HG02610 (cell line): Measurements from ENCODE around the gene E2F2.

Source experiments
- ATAC-seq: cut with Tn5 transposase; IDR thresholded peaks from one replicate; pipeline ENCODE4 v1.9.1; 2021; ENCODE audit warnings: mild to moderate bottlenecking, moderate library complexity; ENCODE audit not compliant: unreplicated experiment

The E2F2 gene

DNA sequence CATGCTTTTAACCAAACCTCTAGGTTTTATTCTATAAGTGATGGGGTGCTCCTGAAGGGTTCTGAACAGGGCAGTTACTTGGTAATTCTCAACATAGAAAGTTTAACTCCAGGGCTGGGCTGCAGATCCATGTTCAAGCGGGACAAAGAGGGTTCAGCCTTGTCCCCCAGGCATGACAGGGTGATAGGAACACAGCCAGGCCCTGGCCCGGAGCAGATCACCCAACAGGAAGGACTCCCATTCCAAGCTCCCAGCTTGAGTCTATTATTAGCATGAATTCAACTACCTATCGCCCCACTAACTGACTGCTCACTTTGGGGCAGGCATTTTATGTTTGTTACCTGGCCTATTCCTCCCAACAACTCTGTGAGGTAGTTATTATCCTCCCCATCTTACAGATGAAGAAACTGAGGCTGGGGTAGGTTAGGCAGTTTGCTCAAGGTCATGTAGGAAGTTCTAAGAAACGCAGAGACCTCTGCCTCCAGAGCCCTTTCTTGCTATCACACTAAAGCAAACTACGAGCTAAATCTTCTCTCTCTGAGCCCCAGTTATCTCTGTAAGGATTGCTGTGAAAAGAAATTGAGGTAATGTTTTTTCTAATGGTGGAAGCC lies 61.6 kb downstream of the E2F2 start:
- ATAC-seq, result no peak

DNA sequence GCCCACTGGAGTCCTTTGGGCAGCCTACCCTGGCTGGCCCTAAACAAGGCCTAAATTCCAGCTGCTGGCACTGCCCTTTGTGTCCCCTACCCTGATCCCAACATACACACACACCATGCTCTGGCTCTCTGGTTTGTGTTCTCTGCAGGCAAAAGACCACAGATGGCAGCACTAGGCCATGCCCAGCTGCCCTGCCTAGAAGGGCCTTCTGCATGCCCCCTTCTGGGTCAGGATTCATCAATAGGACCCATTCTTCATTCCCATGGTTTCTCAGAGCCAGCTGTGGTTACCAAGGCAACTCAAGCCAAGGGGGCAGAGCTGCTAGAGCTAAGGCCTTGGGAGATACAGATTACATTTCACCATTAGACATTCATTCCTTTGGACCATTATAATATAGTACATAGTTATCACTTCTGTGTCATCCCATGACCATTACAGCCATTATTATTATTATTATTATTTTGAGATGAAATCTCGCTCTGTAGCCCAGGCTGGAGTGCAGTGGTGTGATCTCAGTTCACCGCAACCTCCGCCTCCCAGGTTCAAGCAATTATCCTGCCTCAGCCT lies 64.5 kb downstream of the E2F2 start:
- no peak for ATAC-seq

DNA sequence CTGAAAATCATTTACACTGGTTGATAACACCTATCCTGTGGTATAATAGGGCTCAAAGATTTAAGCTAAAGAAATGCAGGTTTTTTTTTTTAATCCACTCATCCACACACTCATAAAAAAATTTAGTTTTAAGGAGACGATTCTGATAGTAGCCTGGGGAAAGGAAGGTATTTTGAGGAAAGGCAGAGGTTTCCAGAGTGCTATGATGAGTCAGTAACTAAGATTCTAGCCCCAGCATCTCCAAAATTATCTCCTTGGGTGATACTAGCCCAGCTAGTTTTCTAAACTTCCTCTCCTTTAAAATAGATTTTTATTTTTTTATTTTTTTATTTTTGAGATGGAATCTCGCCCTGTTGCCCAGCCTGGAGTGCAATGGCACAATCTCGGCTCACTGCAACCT lies 67.7 kb downstream of the E2F2 start:
- no peak for ATAC-seq

DNA sequence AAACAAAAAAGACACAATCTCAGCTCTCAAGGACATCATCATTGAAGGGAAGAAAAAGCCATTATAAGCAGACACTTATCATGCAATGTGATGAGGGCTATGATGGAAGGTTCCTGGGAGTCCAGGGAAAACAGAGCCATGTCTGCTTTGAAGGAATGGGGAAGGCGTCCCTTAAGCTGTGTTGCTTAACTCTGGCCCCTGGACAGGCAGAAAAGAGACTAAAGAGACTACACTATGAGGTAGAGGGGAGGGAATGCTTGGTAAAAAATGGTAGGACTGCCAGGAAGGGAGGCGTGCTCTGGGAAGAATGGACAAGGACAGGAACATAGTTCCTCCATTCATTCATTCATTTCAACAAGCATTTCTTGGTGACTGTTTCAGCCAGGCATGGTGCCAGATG lies 68.3 kb downstream of the E2F2 start:
- no peak for ATAC-seq

DNA sequence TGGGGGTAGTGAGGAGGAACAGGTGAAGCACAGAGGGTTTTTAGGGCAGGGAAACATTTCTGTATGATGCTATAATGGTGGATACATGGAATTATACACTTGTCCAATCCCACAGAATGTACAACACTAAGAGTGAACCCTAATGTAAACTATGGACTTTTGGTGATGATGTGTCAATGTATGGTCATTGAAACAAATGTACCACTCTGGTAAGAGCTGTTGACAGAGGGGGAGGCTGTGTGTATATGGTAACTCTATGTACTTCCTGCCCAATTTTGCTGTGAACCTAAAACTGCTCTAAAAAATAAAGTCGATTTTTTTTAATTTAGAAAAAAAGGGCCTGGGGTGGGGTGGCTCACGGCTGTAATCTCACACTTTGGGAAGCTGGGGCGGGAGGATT lies 70.0 kb downstream of the E2F2 start:
- no peak for ATAC-seq

DNA sequence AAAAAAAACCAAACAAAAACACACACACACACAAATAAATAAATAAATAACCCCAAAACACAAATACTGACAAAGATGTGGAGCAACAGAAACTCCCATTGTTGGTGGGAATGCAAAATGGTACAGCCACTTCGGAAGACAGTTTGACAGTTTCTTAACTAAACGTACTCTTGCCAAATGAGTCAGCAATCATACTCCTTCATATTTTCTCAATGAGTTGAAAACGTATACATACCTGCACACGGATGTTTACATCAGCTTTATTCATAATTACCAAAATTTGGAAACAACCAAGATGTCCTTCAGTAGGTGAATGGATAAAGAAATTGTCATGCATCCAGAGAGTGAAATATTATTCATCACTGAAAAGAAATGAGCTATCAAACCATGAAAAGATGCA lies 70.5 kb downstream of the E2F2 start:
- no peak for ATAC-seq

DNA sequence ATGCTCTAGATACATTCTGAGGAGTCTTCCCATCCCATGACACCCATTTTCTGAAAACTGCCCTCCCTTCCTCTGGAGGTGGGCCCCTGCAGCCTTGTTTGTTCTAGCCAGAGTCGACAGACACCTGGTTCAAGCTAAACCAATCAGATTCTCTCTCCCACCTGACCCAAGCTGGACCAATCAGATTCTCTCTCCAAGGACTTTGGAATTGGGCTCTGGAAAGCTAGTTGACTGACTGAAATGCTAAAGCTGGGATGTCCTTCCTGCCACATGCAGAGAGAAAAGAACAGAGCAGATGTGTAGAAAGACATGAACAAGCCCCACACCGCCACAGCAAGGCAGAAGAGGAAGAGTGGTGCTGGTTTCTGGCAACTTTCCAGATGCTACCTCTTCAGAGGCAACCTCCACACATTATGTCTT lies 71.7 kb downstream of the E2F2 start:
- no peak for ATAC-seq
